RPMI7951 (cell line): ENCODE measurements around the gene DCP1B. TPM values are rescaled to one million over a fixed set of nuclear protein-coding genes. Genes with fewer than 3 reads are reported as not detected.

Experiments
- DNase-seq: peaks from one replicate; pipeline ENCODE4 v3.0.0-alpha.2; 2012; ENCODE audit warnings: low read depth
- total RNA-seq: library from RNA; depleted of rRNA; stranded (reverse); fragments of >200 nt; shearing (Covaris generic); gene quantifications from 2 replicates; pipeline ENCODE4 v1.2.3, GENCODE V29; 2014

DCP1B gene
- total RNA-seq, 1 experiment from 2014 or later, result 11.2 TPM

DNA sequence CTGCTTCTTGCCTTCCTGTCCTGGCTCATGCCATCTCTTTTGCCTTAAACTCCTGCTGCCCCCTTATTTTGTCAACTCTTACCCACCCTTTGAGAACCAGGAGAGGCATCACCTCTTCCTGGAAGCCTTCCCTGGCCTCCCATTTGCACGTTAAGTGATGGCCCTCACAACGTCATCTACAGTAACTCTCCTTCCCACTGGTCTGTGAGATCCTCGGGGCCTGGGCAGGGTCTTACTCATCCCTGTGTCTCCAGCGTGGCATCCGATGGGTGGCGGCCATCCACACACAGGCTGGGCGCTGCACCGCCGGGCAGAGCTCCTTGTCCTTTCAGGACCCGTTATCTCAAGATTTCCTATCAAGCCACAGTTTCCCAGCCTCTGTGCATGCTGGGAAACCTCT lies 69.0 kb downstream of the DCP1B start:
- no peak for DNase-seq

GRCh38 chr12:1934831-1935230 lies 69.4 kb downstream of the DCP1B start:
- no peak for DNase-seq

DNA sequence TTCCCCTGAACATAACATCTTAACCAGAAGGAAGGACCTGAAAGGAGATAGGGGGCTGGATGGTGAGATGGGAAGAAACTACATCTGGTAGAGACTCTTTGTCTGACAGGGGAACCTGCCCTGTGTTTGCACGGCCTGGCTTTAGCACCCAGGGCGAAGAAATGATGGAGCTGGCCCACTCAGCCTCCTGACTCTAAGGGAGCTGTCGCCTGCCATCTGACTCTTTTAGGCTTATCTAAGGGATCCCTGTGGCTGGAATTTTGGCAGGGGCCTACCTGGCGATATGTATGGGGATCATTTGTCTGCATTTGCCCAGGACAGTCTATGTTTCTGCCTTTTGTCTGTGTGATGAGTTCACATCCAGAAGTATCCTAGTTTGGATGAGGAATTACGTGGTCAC lies 70.2 kb downstream of the DCP1B start:
- no peak for DNase-seq

- DNase-seq, result no peak
These were observed 70.8 kb downstream of the DCP1B start for GRCh38 chr12:1933342-1934051.

DNA sequence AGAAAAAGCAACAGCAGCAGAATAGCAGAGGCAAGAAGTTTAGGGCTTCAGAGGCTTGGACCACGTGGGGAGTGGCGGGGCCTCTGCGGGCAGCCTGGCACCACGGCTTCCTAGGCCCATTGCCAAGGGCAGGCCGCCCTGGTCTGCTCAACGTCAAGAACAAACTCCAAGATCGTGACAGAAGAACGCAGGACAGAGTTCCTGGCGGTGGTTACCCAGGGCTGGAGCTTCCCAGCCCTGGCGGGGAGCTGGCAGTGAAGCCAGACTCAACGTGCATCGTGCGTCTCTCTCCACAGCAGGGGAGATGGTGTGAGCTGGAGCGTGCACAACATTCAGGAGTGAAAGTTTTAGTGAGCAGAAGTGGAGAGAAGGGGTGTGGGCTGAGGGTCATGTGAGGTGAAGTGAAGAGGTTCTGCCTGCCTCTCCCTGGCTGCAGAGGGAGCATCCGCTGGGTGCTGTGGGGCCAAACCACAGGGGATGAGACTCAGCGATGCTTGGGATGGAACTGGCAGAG lies 71.9 kb downstream of the DCP1B start:
- DNase-seq, result no peak

DNA sequence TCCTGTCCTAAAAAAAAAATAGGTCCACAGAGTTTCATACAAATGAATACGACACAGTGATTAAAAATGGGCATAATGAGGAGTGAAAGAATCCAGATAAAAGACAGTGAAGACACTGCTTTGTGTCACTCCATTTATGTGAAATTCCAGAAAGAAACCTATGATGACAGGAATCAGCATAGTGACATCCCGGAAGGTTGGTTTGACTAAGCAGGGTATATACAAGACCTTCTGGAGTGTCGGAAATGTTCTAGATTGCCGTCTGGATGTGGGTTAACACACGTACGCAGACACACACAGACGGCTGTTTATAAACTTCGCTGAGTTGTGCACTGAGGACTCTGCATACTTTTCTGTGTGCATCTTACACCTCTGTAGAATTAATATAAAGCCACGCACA lies 72.6 kb downstream of the DCP1B start:
- DNase-seq, result no peak

DNA sequence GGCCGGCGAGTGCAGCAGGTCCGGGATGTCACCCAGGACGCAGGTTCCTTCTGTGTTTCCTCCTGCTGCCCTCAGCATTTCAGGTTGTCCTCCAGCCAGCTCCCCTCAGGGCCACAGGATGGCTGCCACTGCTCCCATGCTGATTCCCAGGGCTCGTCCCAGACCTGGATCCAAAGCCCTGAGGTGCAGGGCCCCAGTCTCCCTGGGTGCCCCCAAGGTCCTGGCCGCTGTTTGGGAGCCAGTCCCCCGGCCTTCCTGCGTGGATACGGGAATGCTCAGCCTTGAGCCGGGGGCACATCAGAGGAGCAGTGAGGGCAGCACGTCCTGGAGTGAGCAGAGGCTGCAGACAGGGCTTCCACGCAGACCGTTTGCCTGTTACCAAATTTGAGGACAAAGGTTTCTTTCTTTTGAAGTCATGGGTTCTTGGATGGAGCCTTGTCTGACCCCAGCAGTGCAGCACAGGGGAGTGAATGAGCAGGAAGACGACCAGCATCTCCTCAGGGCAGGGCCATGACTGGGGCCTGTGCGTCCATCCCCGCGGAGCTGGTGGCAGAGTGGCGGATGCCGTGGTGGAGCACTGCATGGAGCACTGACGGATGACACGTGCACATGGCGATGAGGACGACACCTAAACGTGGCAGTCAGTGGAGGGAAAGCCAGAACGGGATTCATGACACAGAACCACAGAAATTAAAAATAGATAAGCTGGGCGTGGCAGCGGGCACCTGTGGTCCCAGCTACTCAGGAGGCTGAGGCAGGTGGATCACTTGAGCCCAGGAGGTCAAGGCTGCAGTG lies 73.3 kb downstream of the DCP1B start:
- DNase-seq, result no peak

GRCh38 chr12:1929985-1930802 lies 74.1 kb downstream of the DCP1B start:
- DNase-seq, result no peak

GRCh38 chr12:1929241-1929984 lies 74.8 kb downstream of the DCP1B start:
- no peak for DNase-seq

GRCh38 chr12:1928439-1929121 lies 75.7 kb downstream of the DCP1B start:
- no peak for DNase-seq

GRCh38 chr12:1927751-1928351 lies 76.4 kb downstream of the DCP1B start:
- DNase-seq, result no peak

- no peak for DNase-seq
These were observed 77.1 kb downstream of the DCP1B start for GRCh38 chr12:1927051-1927680.

DNA sequence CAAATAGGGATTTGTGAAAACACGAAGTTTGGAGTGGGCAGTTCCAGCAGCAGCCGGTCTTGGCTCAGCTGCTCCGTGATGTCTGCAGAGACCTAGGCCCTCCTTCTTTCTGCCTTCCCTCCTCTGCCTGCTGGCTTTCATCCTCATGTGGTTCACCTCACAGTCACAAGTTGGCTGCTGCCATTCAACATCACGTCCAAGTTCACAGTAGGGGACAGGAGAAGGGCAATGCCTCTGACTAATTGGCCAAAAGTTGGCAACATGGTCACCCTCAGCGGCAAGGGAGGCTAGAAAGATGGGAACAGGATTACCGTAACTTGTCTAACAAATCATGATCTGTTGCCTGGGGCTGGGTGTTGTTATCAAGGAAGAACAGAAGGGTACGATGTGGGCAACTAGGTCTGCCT lies 78.0 kb downstream of the DCP1B start:
- DNase-seq, result no peak

GRCh38 chr12:1925684-1926006 lies 78.6 kb downstream of the DCP1B start:
- DNase-seq, result no peak

DNA sequence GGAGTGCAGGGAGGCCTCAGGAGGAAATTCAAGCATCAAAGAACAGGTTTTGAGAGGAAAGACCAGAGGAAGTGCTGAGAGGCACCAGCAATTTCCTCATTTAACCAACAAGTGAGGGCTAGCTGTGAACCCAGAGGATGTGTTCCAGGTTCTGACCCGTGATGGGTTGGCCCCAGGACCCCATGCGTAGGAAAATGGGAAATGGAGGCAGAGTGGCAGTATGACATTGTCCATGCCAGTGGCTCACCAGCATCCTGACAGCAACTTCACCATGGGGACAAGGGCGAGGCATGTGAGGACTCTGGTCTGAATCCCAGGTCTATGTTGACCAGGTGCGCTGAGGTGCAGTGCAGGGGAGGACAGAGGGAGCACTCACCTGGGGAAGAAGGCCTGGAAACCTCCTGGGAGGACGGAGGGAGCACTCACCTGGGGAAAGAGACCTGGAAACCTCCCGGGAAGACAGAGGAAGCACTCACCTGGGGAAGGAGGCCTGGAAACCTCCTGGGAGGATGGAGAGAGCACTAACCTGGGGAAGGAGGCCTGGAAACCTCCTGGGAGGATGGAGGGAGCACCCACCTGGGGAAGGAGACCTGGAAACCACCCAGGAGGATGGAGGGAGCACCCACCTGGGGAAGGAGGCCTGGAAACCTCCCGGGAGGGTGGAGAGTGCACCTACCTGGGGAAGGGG lies 79.1 kb downstream of the DCP1B start:
- no peak for DNase-seq

DNA sequence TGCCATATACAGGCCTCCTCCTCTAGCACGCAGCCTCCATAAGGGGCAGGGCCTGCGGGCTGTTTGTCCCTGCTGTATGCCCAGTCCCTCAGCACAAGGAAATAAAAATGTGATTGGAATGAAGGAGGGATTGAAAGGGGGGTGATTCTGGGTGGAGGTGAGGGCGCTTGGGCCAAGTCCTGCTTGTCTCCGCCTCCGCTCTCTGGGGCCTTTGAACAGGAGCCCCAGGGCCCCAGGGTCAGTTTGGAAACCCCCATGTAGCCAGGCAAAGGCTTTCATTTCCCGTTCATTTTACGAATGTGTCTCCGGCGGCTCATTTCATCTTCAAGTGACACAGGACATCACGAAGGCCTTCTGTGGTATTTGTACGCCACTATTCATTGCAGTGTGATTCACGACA lies 81.3 kb downstream of the DCP1B start:
- DNase-seq, result no peak

- no peak for DNase-seq
These were observed 82.1 kb downstream of the DCP1B start for GRCh38 chr12:1922075-1922709.

- DNase-seq, result no peak
These were observed 83.3 kb downstream of the DCP1B start for GRCh38 chr12:1920971-1921370.

GRCh38 chr12:1920436-1920835 lies 83.8 kb downstream of the DCP1B start:
- no peak for DNase-seq
